Keratinocyte (primary cell): ENCODE measurements around the gene CXorf58. TPM values are rescaled to one million over a fixed set of nuclear protein-coding genes. Genes with fewer than 3 reads are reported as not detected.

ENCODE experiments used
- DNase-seq: peaks from one replicate; pipeline ENCODE4 v3.0.0-alpha.2; 2011; ENCODE audit warnings: low read depth, missing footprints, low spot score
- FAIRE-seq: peaks from 2 replicates; lab custom pipeline; 2011; peaks lifted over from hg19 to GRCh38; lab: Jason Lieb, UNC
- H2AFZ ChIP-seq: 2 replicates; pipeline ENCODE4 v1.6.0; 2012; ENCODE audit warnings: low read length, control low read depth, inconsistent platforms; ENCODE audit not compliant: control insufficient read depth
- H3K27ac ChIP-seq: 2 replicates; pipeline ENCODE4 v1.5.1; 2011; ENCODE audit warnings: low read length; ENCODE audit not compliant: control insufficient read depth, insufficient read depth
- H3K27me3 ChIP-seq: 3 replicates; pipeline ENCODE4 v1.6.0; 2011; ENCODE audit warnings: low read length; ENCODE audit not compliant: control insufficient read depth, insufficient read depth; ENCODE audit errors: extremely low read depth
- H3K36me3 ChIP-seq, 2 experiments: 2 replicates in 1 of 2; 3 replicates in 1 of 2; pipeline ENCODE4 v1.5.1; 2011; ENCODE audit warnings: low read length in 2 of 2, mild to moderate bottlenecking in 1 of 2; ENCODE audit not compliant: control insufficient read depth in 2 of 2, insufficient read depth in 2 of 2; ENCODE audit errors: extremely low read depth in 1 of 2
- H3K4me1 ChIP-seq: 3 replicates; pipeline ENCODE4 v1.5.1; 2011; ENCODE audit warnings: low read length; ENCODE audit not compliant: control insufficient read depth, insufficient read depth; ENCODE audit errors: extremely low read depth
- H3K4me2 ChIP-seq: 3 replicates; pipeline ENCODE4 v1.6.0; 2011; ENCODE audit warnings: low read depth, low read length; ENCODE audit not compliant: control insufficient read depth, insufficient read depth; ENCODE audit errors: extremely low read depth
- H3K4me3 ChIP-seq, 3 experiments: fragments of 200-600 bp in 1 of 3; sonication (generic) in 1 of 3; 2 replicates in 2 of 3; 3 replicates in 1 of 3; pipeline ENCODE4 v1.5.1; 2011 to 2016; ENCODE audit warnings: low read length in 3 of 3, mild to moderate bottlenecking in 3 of 3, control low read depth in 2 of 3, inconsistent platforms in 1 of 3, low read depth in 1 of 3, mixed read lengths in 1 of 3, mixed run types in 1 of 3, moderate library complexity in 1 of 3; ENCODE audit not compliant: control insufficient read depth in 2 of 3, insufficient read depth in 2 of 3; ENCODE audit errors: extremely low read depth in 1 of 3
- H3K79me2 ChIP-seq: 2 replicates; pipeline ENCODE4 v1.6.0; 2012; ENCODE audit warnings: low read length; ENCODE audit not compliant: control insufficient read depth, insufficient read depth
- H3K9ac ChIP-seq: 3 replicates; pipeline ENCODE4 v1.6.0; 2011; ENCODE audit warnings: low read length; ENCODE audit not compliant: control insufficient read depth, insufficient read depth; ENCODE audit errors: extremely low read depth
- H3K9me1 ChIP-seq: 3 replicates; pipeline ENCODE4 v1.6.0; 2011; ENCODE audit warnings: low read length; ENCODE audit not compliant: control insufficient read depth, insufficient read depth; ENCODE audit errors: extremely low read depth
- H3K9me3 ChIP-seq: 2 replicates; pipeline ENCODE4 v1.5.1; 2012; ENCODE audit warnings: low read depth, low read length; ENCODE audit not compliant: control insufficient read depth
- H4K20me1 ChIP-seq: 3 replicates; pipeline ENCODE4 v1.6.0; 2011; ENCODE audit warnings: low read length; ENCODE audit not compliant: control insufficient read depth, insufficient read depth; ENCODE audit errors: extremely low read depth
- EZH2 ChIP-seq: IDR thresholded peaks from one replicate; pipeline ENCODE4 v1.6.1; 2012; ENCODE audit warnings: inconsistent platforms, mild to moderate bottlenecking, low read length, moderate library complexity
- dilution Hi-C: fragments of 300-500 bp; cut with MboI; formaldehyde crosslinking; loops from one replicate; pipeline ENCODE4 v1.7.0; 2020; ENCODE audit warnings: low sequenced_read_pairs; ENCODE audit not compliant: extremely low pct_ligation_motif_present
- polyA plus RNA-seq, 5 experiments: library from polyadenylated mRNA; depleted of rRNA in 3 of 5; stranded (reverse) in 3 of 5; stranded (forward) in 1 of 5; unstranded in 1 of 5; fragments of >200 nt; gene quantifications; 1 replicate in 1 of 5; 2 replicates in 3 of 5; 3 replicates in 1 of 5; pipeline versions ENCODE4 v1.2.1 to v1.2.3, GENCODE V29; 2011 to 2012; ENCODE audit warnings: missing spikeins in 2 of 5, low read depth in 1 of 5, low replicate concordance in 1 of 5
- TF ChIP-seq, protein P1 (sequence below), 3 experiments: IDR thresholded peaks in 1 of 3; conservative IDR thresholded peaks in 1 of 3; optimal IDR thresholded peaks in 1 of 3; 2 replicates in 2 of 3; 3 replicates in 1 of 3; pipeline versions ENCODE3 to v1.5.1; 2011; ENCODE audit warnings: low read length in 3 of 3, mild to moderate bottlenecking in 3 of 3, moderate library complexity in 2 of 3, control low read depth in 1 of 3, inconsistent platforms in 1 of 3; ENCODE audit not compliant: insufficient read depth in 2 of 3; ENCODE audit errors: extremely low read depth in 1 of 3

The CXorf58 gene
- polyA plus RNA-seq, 1 donor (not counting 4 experiments of a cell fraction or from before 2014, with no cell fraction given) = 0.12 TPM

GRCh38 chrX:23864742-23865326, 43.0 kb upstream of the CXorf58 start:
- H2AFZ ChIP-seq = no peak overlapping the region
- FAIRE-seq (no peak), DNase-seq (no peak)
- H3K9ac ChIP-seq = no peak overlapping the region
- TF ChIP-seq, protein P1, sequence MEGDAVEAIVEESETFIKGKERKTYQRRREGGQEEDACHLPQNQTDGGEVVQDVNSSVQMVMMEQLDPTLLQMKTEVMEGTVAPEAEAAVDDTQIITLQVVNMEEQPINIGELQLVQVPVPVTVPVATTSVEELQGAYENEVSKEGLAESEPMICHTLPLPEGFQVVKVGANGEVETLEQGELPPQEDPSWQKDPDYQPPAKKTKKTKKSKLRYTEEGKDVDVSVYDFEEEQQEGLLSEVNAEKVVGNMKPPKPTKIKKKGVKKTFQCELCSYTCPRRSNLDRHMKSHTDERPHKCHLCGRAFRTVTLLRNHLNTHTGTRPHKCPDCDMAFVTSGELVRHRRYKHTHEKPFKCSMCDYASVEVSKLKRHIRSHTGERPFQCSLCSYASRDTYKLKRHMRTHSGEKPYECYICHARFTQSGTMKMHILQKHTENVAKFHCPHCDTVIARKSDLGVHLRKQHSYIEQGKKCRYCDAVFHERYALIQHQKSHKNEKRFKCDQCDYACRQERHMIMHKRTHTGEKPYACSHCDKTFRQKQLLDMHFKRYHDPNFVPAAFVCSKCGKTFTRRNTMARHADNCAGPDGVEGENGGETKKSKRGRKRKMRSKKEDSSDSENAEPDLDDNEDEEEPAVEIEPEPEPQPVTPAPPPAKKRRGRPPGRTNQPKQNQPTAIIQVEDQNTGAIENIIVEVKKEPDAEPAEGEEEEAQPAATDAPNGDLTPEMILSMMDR (optimal IDR thresholded peaks at IDR 0.05 in 1 of 3, IDR thresholded peaks at IDR 0.05 in 1 of 3, conservative IDR thresholded peaks at IDR 0.05 in 1 of 3; ENCODE audit: extremely low read depth in 1 of 3, insufficient read depth in 2 of 3, low read length in 3 of 3) = no peak
- no peak for TF ChIP-seq EZH2
- no peaks in the 10 kb centered on the region for H3K4me1 ChIP-seq
- H3K36me3 ChIP-seq = no peaks in the 10 kb centered on the region
- H3K4me3 ChIP-seq = no peak overlapping the region
- no peaks in the 10 kb centered on the region for H3K9me3 ChIP-seq
- no peaks in the 10 kb centered on the region for H3K27me3 ChIP-seq
- H3K79me2 ChIP-seq = no peaks in the 10 kb centered on the region
- H3K9me1 ChIP-seq = no peaks in the 10 kb centered on the region
- H3K27ac ChIP-seq = no peak overlapping the region
- H4K20me1 ChIP-seq = no peaks in the 10 kb centered on the region
- dilution Hi-C loops = no loop called here
- H3K4me2 ChIP-seq = no peak overlapping the region

GRCh38 chrX:23870041-23870440, 37.8 kb upstream of the CXorf58 start:
- DNase-seq = no peak
- Histone ChIP-seq H3K4me2 (no peak overlapping the region), H3K9me1 (no peaks in the 10 kb centered on the region), H3K4me1 (no peaks in the 10 kb centered on the region), H3K9ac (no peak overlapping the region), H3K36me3 (no peaks in the 10 kb centered on the region), H3K4me3 (no peak overlapping the region), H3K79me2 (no peaks in the 10 kb centered on the region), H4K20me1 (no peaks in the 10 kb centered on the region), H2AFZ (no peak overlapping the region), H3K9me3 (no peaks in the 10 kb centered on the region), H3K27ac (no peak overlapping the region), H3K27me3 (no peaks in the 10 kb centered on the region)
- FAIRE-seq = no peak
- TF ChIP-seq EZH2 = no peak
- TF ChIP-seq, protein P1 (optimal IDR thresholded peaks at IDR 0.05 in 1 of 3, IDR thresholded peaks at IDR 0.05 in 1 of 3, conservative IDR thresholded peaks at IDR 0.05 in 1 of 3; ENCODE audit: extremely low read depth in 1 of 3, insufficient read depth in 2 of 3, low read length in 3 of 3) = no peak
- dilution Hi-C loops = no loop called here
